T-helper 2 cell treated with Interferon-gamma antibody and Interleukin-4, amounts not matched to agents 100 ng/mL and 5 ng/mL, for 36 hours (primary cell): ENCODE measurements around the gene MRPL20. TPM values are rescaled to one million over a fixed set of nuclear protein-coding genes. Genes with fewer than 3 reads are reported as not detected.
"Not testable (repeated sequence)": the region's sequence is repeated elsewhere in the genome, so short reads cannot be mapped to it uniquely, and the experiment has no call there.

ENCODE experiments used
- intact Hi-C: fragments of 100-400 bp; cut with micrococcal nuclease; formaldehyde crosslinking; loops from one replicate; pipeline ENCODE4 v1.15.1; 2023
- total RNA-seq: library from RNA; stranded (reverse); gene quantifications from 2 replicates; pipeline ENCODE4 v1.2.3, GENCODE V29; 2022

MRPL20 gene
- total RNA-seq, 1 donor from 2014 or later: 123 TPM

DNA sequence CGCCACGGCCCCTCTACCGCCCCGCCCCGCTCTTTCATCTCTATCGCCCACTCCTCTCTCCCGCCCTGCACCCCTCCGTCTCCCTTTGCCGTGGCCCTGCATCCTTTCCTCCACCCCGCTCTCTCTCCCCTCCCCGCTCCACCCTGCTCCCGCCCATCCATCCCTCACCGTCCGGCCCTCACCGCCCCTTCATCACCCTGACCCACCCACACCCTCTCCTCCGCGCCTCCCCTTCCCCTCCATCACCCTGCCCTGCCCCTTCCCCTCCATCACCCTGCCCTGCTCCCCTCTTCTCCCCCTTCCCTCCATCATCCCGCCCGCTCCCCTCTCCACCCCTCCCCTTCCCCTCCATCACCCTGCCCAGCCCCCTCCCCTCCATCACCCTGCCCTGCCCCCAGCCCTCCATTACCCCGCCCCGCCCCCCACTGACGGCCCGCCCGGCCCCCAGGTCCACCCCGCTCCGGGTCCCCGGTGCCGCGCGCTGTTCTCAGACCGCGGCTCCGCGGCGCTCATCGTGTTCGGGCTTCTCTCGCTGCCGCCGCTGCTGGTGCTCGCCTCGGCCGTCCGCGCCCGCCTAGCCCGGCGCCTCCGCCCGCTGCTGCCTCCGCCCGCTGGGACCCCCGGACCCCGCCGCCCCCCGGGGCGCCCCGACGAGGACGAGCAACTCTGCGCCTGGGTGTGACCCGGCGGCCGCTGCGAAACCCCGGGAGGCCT lies 20.2 kb upstream of the MRPL20 start:
- intact Hi-C loops: no loop called here

DNA sequence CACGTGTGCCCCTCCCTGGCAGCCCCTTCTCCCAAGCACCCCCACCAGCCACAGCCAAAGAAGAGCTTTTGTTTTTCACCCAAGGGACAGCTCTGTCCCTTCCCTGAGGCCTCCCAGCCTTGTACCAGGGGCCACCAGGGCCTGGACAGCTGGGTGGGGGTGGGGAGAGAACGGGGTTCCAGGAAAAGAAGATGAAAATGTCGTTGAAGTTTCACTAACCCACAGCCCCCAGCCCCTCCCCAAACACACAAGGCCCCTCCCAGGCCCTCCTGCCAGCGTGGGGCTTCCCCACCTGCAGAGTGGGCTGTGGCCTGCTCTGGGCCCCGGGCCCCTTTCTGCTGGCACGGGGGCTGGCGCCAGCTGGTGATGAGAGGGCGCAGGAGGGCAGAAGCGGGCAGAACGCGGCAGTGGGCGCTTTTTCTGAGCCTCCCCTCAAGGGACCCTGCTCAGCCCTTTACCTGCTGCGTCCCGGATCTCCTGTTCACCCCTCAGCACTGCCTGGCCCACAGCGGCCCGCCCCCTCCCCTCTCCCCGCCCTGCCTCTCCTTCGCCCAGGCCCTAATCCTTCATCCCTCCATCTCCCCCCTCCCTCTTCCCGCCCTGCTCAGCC lies 19.5 kb upstream of the MRPL20 start:
- intact Hi-C loops: no loop called here

DNA sequence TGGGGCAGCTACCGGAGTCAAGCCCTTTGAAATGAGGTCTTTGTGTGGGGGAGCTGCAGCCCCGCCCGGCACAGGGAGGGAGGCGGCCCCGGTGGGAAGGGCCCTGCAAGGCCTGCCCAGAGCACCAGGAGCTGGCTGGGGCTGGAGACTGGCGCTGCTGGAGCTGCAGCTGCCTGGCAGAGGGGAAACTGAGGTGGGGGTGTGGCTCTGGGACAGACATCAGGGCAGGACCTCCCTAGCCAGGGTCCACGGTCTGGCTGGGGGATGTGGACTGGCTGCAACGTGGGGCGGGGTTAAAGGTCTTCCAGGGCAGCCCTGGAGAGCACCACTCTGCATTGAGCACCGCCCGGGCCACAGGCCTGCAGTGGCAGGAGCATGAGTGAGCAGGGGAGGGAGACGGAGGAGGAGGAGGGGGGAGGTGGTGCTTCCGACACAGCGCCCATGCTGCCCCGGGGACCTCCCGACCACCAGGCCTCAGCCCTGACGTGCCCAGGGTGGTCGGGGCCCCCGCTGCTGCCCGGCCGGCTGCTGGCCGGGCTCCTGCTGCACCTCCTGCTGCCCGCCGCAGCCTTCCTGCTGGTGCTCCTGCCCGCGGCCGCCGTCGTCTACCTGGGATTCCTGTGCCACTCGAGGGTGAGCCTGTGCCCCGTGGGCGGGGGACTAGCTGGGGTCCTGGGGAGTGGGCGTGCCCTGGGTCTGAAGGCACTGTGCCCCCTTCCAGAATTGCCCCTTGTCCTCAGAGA lies 18.8 kb upstream of the MRPL20 start:
- intact Hi-C loops: no loop called here

DNA sequence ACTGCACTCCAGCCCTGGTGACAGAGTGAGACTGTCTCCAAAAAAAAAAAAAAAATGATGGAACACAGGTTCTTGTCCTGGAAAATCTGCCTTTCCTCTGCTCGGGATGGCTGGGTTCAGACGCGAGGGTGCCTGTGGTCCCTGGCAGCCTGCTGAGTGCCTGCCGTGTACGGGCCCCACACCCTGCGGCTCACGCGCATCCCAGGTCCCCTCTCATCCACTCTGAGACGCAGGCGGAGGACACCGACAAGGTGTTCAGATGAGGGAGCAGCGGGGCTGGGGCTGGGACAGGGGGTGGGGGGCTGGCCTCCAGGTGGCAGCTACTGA lies 18.3 kb upstream of the MRPL20 start:
- intact Hi-C loops: no loop called here

DNA sequence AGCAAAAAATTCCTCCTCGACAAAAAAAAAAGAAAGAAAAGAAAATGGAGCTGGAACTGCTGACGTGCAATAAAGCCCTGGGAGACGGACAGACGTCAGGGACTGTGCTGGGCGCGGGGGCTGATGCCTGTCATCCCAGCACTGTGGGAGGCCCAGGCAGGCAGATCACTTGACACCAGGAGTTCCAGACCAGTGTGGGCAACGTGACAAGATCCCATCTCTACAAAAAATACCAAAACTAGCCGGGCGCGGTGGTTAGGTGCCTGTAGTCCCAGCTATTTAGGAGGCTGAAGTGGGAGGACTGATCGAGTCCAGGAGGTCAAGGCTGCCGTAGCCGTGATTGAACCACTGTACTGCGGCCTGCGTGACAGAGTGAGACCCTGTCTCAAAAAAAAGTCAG lies 17.6 kb upstream of the MRPL20 start:
- intact Hi-C loops: no loop called here

- intact Hi-C loops: no loop called here
Observed at GRCh38 chr1:1423245-1423597, 16.1 kb upstream of the MRPL20 start.

DNA sequence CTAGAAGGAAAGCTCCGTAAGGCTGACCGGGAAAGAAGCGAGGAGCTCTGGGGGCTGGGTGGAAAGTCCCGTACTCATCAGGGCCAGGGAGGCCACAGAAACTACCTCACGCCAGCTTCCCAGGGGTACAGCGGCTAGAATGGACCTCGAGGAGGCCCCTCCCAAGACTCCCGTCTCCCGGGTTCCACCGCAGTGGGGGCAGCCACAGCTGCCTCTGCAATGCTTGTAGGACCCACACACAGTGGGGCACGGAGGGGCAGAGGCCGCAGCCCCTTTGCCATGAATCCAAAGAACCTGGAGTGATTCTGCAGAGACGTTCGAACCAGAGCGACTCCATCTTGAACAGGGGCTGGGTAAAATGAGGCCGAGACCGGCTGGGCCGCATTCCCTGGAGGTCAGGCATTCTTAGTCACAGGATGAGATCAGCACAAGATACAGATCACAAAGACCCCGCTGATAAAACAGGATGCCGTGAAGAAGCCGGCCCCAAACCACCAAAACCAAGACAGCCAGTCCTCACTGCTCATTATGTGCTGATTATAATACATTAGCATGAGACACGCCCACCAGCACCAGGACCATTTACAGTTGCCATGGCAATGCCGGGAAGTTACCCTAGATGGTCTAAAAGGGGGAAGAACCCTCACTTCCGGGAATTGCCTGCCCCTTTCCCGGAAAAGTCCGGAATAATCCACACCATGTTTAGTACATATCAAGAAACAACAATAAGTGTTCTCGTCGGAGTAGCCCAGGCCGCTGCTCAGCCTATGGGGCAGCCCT lies 15.6 kb upstream of the MRPL20 start:
- intact Hi-C loops: no loop called here

- intact Hi-C loops: no loop called here
Observed at GRCh38 chr1:1421907-1422464, 14.9 kb upstream of the MRPL20 start.

- intact Hi-C loops: no loop called here
Observed at GRCh38 chr1:1421147-1421906, 14.2 kb upstream of the MRPL20 start, which contains the start of gene ANKRD65. TSS of gene ANKRD65 (minus strand) at chr1:1421276. CDS start at chr1:1421005, 271 bp downstream.

- intact Hi-C loops: no loop called here
Observed at GRCh38 chr1:1420654-1421141, 13.6 kb upstream of the MRPL20 start.

- intact Hi-C loops: no loop called here
Observed at GRCh38 chr1:1419813-1420653, 12.9 kb upstream of the MRPL20 start.

DNA sequence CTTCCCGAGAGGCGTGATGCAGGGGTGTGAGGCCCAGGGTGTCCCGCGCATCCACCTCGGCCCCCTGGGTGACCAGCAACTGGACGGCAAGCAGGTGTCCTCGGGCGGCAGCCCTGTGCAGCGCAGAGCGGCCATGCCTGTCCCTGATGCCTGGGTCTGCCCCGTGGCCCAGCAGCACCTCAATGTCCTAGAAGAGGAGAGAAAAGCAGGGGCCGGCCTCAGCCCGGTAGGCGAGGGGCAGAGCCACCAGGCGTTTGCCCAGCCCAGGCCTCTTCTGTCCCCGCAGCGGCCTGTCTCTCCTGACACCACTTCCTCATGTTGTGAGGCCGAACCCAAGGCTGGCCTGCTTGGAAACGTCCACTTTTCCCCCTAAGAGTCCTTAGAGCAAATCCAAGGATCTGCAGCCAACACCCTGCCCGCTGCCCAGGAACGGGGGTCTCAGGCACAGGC lies 12.3 kb upstream of the MRPL20 start:
- intact Hi-C loops: no loop called here

- intact Hi-C loops: no loop called here
Observed at GRCh38 chr1:1418464-1419362, 11.6 kb upstream of the MRPL20 start.

DNA sequence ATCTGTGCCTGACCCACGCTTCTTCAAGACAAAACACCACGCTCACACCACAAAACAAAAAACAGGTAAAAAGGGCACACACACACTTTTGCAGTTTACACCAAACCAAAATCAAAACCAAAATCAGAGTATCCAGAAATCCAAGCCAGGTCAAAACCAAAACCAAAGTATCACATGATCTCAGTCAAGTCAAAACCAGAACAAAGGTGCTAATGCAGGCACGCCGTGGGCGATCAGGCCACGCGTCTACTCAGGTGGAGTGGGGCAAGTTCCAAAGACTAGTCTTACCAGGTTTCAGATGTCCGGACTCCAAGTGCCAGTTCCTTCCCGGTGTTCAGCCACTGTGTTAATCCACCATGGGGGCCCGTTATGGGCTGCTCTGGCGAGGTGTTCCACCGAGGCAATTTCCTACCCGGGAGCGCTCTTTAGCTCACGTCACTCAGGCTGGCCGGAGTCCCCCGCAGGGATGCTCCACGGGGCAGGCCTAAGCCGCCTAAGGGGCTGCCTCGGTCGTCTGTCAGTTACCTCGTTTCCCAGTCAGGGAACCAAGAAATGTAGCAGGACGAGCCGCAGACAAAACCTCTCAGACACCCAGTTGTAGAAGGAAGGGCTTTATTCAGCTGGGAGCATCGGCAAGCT lies 10.9 kb upstream of the MRPL20 start:
- intact Hi-C loops: not testable (repeated sequence)

DNA sequence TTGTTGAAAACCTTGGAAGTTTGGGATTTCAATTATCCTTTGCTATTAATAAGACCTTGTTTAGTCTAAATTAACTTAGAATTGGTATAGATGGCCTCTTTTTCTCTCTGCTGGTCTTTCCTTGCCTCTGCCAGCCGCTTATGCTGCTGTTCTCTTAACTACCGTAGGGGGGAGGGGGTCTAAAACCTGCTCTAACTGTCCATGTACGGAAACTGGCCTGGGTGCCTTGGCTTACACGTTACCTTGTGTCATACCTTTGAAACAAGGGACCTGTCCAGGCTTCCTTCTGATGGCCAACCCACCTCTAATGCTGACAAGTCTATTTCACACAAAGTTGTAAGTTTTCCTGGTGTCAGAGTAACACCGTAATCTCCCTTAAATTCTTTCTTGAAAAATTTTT lies 10.3 kb upstream of the MRPL20 start:
- intact Hi-C loops: not testable (repeated sequence)

DNA sequence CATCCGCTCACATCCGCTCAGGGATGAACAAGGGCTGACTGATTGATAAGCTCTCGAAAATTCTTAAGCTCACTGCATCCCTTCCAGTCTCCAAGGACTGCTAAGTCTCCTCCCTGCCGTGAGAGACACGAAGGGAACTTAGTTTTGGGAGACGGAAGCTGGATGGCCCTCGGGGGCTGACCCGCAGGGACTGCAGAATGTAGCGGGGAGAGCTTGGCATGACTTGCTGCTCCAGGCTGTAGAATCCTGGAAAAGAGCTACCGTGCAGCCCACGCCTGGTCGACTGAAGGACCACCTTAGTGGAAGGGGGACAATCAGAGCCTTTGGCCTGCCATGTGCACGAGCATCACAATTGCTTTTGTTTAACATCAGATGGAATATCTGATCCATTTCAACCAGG lies 8.7 kb upstream of the MRPL20 start:
- intact Hi-C loops: no loop called here

DNA sequence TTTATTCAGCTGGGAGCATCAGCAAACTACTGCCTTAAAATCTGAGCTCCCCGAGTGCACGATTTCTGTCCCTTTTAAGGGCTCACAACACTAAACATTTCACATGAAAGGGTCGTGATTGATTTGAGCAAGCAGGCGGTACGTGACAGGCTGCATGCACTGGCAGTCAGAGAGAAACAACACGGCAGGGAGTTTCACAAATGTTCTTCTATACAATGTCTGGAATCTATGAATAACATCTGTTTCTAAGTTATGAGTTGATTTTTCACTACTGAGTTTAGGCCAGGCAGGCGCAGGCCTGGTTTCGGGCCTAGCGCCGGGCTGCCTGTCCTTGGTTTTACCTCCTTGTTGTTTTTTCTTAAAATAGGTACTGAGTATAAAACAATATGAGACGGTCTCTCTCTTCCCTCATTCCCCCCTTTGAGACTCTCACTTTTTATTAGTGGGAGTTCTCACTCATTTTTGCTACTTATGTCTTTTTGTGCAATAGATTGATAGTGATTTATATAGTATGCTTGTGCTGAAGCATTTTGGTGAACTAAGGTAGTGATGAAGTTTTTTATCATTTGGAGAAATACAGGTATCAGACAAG lies 5.3 kb upstream of the MRPL20 start:
- intact Hi-C loops: not testable (repeated sequence)

GRCh38 chr1:1411626-1412025 lies 4.5 kb upstream of the MRPL20 start:
- intact Hi-C loops: no loop called here
